Stimulated activated CD4-positive, alpha-beta T cell treated with anti-CD3 and anti-CD28 coated beads, Interleukin-2, amount 100 ng/mL, for 24 hours (primary cell): Measurements from ENCODE around the gene ACADL.

ENCODE experiments used
- DNase-seq, 2 donors: peaks; one replicate each; pipeline ENCODE4 v3.0.0-alpha.2; 2020

ACADL gene

GRCh38 chr2:210224941-210225672 is at the start of gene ACADL:
TSS of gene ACADL (minus strand) at chr2:210225447. CDS start at chr2:210225263, 184 bp downstream.
- peak in 1 of 2 donors; percentile 28 for DNase-seq

GRCh38 chr2:210271300-210271699 is 46.1 kb upstream of the ACADL start:
- DNase-seq, result no peak

- no peak for DNase-seq
These were observed 43.9 kb upstream of the ACADL start for GRCh38 chr2:210269148-210269547.

DNA sequence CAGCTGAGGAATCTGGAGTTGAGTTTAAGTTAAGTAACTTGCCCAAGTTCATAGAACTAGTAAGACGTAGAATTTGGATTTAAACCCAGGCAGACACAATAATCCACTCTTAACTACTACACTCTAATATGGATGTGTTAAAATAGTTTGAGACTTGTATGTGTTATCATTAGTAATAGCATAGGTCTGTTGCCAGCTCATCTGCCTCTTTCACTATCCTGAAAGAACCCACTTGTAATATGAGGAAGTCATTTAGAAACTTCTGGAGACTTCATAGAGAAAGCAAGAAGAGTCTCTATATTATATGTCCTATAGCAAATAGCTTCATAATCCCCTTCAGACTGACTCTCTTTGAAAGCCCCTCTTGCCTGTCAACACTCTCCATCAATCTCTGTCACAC is 43.0 kb upstream of the ACADL start:
- DNase-seq, result no peak

GRCh38 chr2:210267698-210268097 is 42.5 kb upstream of the ACADL start:
- no peak for DNase-seq

DNA sequence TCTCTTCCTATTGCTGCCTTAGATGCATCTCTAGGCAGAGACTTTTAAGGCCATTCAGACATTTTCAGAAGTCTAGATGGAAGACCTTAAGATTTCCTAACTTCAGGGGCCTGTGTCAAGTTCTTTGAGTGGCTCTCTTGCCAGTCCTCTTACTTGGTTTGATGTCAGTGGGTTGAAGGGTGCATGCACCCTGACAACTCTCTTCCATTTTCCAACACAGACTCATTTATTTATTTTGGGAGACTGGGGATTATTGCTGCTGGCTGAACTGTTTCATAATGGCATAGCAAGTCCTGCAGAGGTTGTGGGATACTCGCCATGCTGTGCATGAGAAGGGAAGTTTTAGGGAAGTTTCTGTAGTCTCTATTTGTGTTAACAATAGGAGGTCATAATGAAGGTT is 39.0 kb upstream of the ACADL start:
- no peak for DNase-seq

GRCh38 chr2:210263841-210264240 is 38.6 kb upstream of the ACADL start:
- DNase-seq, result no peak

- DNase-seq, result no peak
These were observed 36.8 kb upstream of the ACADL start for GRCh38 chr2:210262036-210262435.

- no peak for DNase-seq
These were observed 34.4 kb upstream of the ACADL start for GRCh38 chr2:210259687-210260086.

DNA sequence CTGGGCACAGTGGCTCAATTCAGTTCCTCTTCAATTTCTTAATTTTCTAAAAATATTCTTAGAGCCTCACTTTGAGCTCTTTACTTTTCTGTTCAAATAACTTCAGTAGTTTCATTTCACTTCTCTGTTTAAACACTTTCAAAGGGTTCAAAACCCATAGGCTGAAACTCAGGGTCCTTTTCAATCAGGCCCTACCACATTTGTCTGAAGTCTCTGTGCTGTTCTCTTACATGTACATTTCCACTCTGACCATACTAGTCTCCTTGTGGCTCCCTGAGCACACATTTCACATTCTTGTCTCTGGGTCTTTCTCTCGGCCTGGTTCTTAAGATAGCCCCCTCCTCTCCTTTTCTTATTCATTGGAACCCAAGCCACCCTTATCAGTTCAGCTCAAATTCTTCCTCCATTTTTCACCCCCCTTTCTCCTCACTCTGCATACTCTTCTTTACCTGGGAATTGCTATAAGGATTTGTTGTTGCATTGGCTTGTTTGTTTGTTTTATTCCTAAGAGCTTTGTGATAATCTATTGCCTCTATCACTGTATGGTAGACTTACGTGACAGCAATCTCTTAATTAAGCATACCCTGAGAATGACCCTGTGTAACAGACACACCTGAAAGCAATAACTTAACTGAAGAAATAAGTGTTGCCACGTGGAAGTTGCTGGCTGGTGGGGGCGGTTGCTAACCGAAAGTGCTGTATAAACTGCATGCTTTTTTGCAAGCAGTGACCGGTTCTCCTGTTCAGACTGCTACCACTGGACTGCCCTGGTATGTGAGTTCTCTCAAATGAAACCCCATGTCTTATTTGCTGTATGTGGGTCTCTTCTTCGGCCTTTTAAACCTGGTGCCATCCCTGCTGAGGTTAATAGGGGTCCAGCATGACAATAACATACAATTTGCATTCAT is 27.7 kb upstream of the ACADL start:
- DNase-seq, result no peak

- DNase-seq, result no peak
These were observed 25.4 kb upstream of the ACADL start for GRCh38 chr2:210250622-210251021.

- DNase-seq, result no peak
These were observed 8.2 kb upstream of the ACADL start for GRCh38 chr2:210233487-210233886.

DNA sequence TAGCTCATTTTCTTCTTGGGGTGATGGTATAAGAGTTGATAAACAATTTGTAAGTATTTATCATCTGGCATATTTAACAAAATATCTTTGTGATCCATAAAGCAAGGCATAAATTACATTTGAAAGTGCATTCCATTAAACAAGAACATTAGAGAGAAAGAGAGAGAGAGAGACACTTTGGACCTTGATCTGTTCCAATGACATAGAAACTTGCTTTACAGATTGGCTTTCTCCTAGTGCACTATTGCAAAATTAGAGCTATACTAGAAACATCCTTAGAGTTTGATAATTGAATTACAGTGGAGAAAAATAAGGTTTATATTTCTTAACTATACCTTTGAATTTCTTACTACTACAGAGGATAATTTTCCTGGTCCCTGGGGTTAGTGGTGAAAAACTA is 5.7 kb upstream of the ACADL start:
- DNase-seq, result no peak

DNA sequence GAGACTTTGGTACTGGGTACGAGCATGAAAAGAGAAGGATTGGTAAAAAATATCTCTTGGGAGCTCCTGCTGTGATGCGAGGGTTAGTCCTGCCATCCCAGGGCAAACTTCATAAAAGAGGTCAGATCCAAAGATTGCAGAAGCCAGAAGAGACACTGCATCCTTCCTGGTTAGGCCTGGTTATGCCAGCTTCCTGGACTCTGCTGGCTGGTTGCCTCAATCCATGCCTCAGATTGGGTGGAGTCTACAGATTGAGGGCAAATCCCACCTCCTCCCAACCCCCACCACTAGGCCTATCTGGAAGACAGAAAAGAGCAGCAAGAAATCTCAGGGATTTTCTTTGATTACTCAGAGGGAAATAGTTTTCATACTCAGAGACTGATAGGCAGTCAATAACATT is 5.3 kb upstream of the ACADL start:
- no peak for DNase-seq

DNA sequence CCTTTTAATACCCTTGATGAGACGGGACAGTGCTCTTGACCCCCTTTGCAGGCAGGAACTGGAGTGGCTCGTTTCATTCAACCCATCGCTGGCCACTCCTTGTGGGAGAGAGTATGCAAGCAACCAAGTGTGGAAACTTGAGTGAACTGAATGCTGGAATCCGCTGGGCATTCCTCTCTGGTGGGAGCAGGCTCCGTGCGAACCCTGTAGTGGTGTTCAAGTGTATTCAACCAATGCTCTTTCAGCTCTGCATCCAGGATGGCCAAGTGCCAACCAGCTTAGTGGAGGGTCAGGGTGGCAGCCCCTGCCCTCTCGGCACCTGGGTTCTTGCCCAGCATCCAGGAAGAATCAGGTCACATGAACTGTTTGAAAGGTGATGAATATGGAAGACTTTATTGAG is 3.3 kb upstream of the ACADL start:
- no peak for DNase-seq

DNA sequence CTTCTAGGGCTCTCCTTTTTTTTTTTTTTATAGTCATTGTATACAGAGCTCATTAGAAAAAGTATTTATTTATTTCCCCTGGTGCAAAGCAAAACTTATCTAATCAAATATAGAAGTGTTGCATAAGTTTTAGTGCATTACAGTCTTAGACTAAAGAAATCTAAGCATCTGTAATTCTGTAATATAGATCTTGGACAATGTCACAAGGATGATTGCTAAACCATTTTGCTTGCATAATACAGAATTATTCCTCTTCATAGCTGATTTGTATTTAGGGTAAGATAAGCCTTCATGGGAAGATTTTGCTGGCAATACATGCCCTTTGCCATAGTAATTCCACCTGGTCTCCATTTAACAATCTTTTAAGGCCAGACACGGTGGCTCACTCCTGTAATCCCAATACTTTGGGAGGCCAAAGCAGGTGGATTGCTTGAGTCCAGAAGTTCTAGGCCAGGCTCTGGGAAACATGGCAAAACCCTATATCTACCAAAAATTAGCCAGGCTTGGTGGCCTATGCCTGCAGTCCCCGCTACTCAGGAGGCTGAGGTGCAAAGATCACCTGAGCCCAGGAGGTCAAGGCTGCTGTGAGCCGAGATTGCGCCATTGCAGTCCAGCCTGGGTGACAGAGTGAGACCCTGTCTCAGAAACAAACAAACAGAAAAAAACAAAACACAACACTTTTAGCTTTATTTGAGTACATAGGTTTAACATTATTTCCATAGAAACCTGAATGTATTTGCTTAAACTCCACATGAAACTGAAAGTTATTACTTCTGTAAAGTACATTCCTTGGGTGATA is 2.2 kb upstream of the ACADL start:
- DNase-seq, result no peak

DNA sequence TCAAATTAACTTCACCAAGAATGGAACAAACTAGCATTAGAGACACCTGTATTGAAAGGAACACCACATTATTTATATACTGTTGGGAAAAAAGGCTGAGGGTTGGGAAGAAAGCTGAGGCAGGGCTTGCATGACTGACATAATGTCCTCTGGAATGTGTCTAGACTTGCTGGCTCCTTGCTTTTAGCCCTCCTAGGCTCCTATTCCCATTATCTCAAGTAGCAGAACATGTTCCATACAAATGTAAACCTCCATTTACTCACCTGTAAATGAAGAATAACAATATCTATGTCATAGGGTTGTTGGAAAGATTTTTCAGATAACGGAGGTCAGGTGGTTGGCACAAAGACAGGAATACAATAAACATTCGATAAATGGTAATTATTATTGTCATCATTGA is 976 bp upstream of the ACADL start:
- no peak for DNase-seq

DNA sequence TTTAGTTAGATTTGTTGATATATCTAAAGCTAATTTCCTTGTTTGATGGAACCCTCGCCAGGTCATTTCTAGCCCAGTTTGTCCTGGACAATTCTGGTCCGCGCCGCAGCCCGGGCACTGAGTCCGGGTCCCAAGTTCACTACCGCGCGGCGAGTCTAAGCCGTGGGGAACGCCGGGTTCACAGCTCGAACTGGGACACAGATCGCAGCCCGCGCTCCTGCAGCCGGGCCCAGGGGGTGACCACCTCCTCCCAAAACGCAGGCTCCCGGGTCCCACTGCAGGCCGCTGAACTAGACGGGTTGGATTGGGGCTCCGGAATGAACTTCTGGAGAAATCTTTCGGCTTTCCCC is 681 bp downstream of the ACADL start:
- DNase-seq, result peak in 1 of 2 donors; percentile 2

DNA sequence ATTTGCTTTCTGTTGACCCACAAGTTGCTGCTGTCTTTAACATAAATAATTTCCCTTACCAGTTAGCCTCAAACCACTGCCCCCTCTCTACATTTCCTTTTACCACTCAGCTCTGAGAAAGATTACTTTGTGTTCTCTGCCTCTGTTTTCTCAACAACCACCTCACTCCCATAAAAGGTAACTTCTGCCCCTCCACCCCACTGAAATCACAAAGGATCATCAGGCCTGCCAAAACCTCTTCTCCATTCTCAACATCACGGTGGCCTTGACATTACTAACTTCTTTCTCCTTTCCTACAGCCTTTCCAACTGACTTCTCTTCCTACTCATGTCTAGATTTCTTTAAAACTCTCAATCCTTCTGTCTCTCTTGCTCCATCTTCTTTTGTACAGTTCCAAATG is 10.1 kb downstream of the ACADL start:
- no peak for DNase-seq

GRCh38 chr2:210210185-210210584 is 15.1 kb downstream of the ACADL start:
- no peak for DNase-seq

- DNase-seq, result no peak
These were observed 17.3 kb downstream of the ACADL start for GRCh38 chr2:210207929-210208328.

DNA sequence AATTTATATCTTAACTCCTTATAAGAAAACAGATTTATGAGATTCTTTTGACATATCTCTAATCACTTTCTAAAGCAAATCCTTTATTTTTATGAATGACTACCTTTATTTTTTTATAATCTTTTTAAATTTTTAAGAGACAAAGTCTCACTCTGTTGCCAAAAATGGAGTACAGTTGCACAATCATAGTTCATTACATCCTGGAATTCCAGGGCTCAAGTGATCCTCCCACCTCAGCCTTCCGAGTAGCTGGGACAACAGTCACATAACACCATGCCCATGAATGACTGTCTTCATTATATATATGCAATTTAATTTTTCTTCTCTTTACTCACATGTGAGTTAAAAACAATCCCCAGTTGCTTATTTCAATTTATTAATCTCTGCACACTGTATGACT is 21.7 kb downstream of the ACADL start:
- DNase-seq, result no peak

DNA sequence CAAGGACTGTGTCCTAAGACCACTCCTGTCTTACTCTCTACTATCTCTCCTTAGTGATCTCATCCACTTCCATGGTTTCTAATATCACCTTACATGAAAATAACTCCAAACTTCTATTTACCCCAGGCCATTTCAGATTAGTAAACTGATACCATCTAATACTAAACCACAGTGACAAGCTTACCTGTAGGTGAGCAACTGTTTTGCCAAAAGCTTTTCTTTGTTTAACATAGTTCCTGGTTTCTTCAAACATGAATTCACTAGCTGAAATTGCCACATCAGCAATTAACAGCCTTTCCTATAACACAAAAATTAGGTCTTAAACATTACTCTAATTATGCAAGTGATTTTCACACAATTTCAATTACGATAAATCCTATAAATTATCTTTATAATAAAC is 22.1 kb downstream of the ACADL start:
- DNase-seq, result no peak

- no peak for DNase-seq
These were observed 25.4 kb downstream of the ACADL start for GRCh38 chr2:210199854-210200253.
